Lower leg skin (tissue), 4 donors: ENCODE measurements around the gene DNAH10. TPM values are rescaled to one million over a fixed set of nuclear protein-coding genes. Genes with fewer than 3 reads are reported as not detected.

Experiments used
- DNase-seq, 2 donors: peaks; one replicate each; pipeline ENCODE4 v3.0.0-alpha.2; 2019; ENCODE audit warnings: low spot score in 2 of 2
- H3K4me3 ChIP-seq: fragments of 200-600 bp; sonication (generic); 2 replicates; pipeline ENCODE4 v1.5.1; 2017; ENCODE audit warnings: mild to moderate bottlenecking, low read depth; ENCODE audit not compliant: poor library complexity, severe bottlenecking
- CTCF ChIP-seq, 3 donors: fragments of 450-650 bp; IDR thresholded peaks; one replicate each; pipeline ENCODE4 v1.5.1; 2016; ENCODE audit warnings: antibody characterized with exemption in 3 of 3, mild to moderate bottlenecking in 3 of 3, moderate library complexity in 2 of 3
- POLR2A ChIP-seq, 2 donors: fragments of 450-650 bp; IDR thresholded peaks; one replicate each; pipeline ENCODE4 v1.6.1; 2016 to 2017; ENCODE audit warnings: antibody characterized with exemption in 2 of 2, mild to moderate bottlenecking in 1 of 2, moderate library complexity in 1 of 2
- WGBS, 2 donors: methylation state at CpG; one replicate each; pipeline ENCODE4 v1.1.5; 2018; 5-methylcytosine and 5-hydroxymethylcytosine counted together
- intact Hi-C: fragments of 100-400 bp; cut with DNase I; formaldehyde crosslinking; loops from one replicate; pipeline ENCODE4 v1.15.0; 2023; ENCODE audit warnings: low total_unique reads
- total RNA-seq, 4 donors: library from RNA; depleted of rRNA; stranded (reverse); fragments of >200 nt; gene quantifications; one replicate each; pipeline ENCODE4 v1.1.0, GENCODE V29; 2016

DNAH10 gene
- total RNA-seq, 4 donors from 2014 or later = 0.02 to 0.27 (median 0.06) TPM; not detected in 1

GRCh38 chr12:123928897-123929296 is 166.8 kb downstream of the DNAH10 start:
- intact Hi-C loops = no loop called here
- WGBS, 2 donors = 76 to 83% methylated on average over 7 of the region's 7 CpGs
- TF ChIP-seq CTCF (IDR thresholded peaks at IDR 0.05) (no peak), POLR2A (IDR thresholded peaks at IDR 0.05) (no peak)
- no peak for DNase-seq
- H3K4me3 ChIP-seq = no peak overlapping the region

- intact Hi-C loops = no loop called here
- H3K4me3 ChIP-seq = no peak overlapping the region
- 95% methylated on average over 8 to 9 of the region's 9 CpGs for WGBS, 2 donors
- no peak for DNase-seq
- TF ChIP-seq CTCF (IDR thresholded peaks at IDR 0.05) (no peak), POLR2A (IDR thresholded peaks at IDR 0.05) (no peak)
Measured at GRCh38 chr12:123929946-123930583, 168.0 kb downstream of the DNAH10 start.

GRCh38 chr12:123931686-123932321 is 169.7 kb downstream of the DNAH10 start:
- no peak overlapping the region for H3K4me3 ChIP-seq
- TF ChIP-seq POLR2A (IDR thresholded peaks at IDR 0.05) (no peak), CTCF (IDR thresholded peaks at IDR 0.05) (no peak)
- no peak for DNase-seq
- intact Hi-C loops = no loop called here
- WGBS, 2 donors = 62 to 81% methylated on average over 14 of the region's 14 CpGs

- intact Hi-C loops = no loop called here
- no peak for DNase-seq
- TF ChIP-seq POLR2A (IDR thresholded peaks at IDR 0.05) (no peak), CTCF (IDR thresholded peaks at IDR 0.05) (no peak)
- WGBS, 2 donors = 89 to 94% methylated on average over 14 of the region's 14 CpGs
- no peak overlapping the region for H3K4me3 ChIP-seq
Measured at GRCh38 chr12:123933214-123933613, 171.1 kb downstream of the DNAH10 start.

GRCh38 chr12:123934016-123934620 is 172.0 kb downstream of the DNAH10 start:
- intact Hi-C loops = no loop called here
- no peak for DNase-seq
- TF ChIP-seq POLR2A (IDR thresholded peaks at IDR 0.05) (no peak), CTCF (IDR thresholded peaks at IDR 0.05) (no peak)
- no peak overlapping the region for H3K4me3 ChIP-seq
- WGBS, 2 donors = 87 to 92% methylated on average over 9 to 11 of the region's 11 CpGs
